ENCODE results near the gene RSRC1. TPM values are rescaled to one million over a fixed set of nuclear protein-coding genes. Genes with fewer than 3 reads are reported as not detected.

The RSRC1 gene
- total and polyA plus RNA-seq, 10 donors: 7.2 to 56.5 (median 33.1) TPM

DNA sequence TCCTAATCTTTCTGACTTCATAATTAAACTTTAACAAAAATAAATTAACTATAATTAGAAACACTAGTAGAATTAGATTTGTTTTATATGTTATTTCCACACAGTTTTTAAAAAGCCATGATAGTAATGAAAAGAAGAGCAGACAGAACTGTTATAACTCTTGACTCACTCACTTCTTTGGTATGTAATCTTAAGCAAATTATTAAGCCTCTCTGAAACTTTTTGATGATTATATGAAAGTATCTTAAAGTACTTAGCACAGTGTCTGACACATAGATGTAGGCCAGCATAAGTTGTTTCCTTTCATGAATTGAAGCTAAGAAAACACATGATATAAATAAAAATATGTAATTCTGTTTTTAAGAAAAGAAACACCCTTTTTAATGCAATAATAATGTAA, 337.5 kb downstream of the RSRC1 start:
- intact Hi-C loops (cut with DNase I; ENCODE audit: low total_unique reads): no loop called here
- H3K4me1 ChIP-seq: no peaks in the 10 kb centered on the region
- H3K27ac ChIP-seq: no peak overlapping the region
- no peak for TF ChIP-seq POLR2A (IDR thresholded peaks at IDR 0.05)
- TF ChIP-seq POLR2AphosphoS5 (IDR thresholded peaks at IDR 0.05): no peak
- TF ChIP-seq, protein P1, sequence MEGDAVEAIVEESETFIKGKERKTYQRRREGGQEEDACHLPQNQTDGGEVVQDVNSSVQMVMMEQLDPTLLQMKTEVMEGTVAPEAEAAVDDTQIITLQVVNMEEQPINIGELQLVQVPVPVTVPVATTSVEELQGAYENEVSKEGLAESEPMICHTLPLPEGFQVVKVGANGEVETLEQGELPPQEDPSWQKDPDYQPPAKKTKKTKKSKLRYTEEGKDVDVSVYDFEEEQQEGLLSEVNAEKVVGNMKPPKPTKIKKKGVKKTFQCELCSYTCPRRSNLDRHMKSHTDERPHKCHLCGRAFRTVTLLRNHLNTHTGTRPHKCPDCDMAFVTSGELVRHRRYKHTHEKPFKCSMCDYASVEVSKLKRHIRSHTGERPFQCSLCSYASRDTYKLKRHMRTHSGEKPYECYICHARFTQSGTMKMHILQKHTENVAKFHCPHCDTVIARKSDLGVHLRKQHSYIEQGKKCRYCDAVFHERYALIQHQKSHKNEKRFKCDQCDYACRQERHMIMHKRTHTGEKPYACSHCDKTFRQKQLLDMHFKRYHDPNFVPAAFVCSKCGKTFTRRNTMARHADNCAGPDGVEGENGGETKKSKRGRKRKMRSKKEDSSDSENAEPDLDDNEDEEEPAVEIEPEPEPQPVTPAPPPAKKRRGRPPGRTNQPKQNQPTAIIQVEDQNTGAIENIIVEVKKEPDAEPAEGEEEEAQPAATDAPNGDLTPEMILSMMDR (IDR thresholded peaks at IDR 0.05 in 8 of 11, conservative IDR thresholded peaks at IDR 0.05 in 3 of 11): no peak
- no peaks in the 10 kb centered on the region for H3K27me3 ChIP-seq (replicated peaks in 1 of 7)
- H3K36me3 ChIP-seq: no peaks in the 10 kb centered on the region
- no peak overlapping the region for H3K4me3 ChIP-seq
- peaks cover 0 to 5% (median 0%) of the 10 kb centered on the region in 8 donors for H3K9me3 ChIP-seq
- no peak for DNase-seq

DNA sequence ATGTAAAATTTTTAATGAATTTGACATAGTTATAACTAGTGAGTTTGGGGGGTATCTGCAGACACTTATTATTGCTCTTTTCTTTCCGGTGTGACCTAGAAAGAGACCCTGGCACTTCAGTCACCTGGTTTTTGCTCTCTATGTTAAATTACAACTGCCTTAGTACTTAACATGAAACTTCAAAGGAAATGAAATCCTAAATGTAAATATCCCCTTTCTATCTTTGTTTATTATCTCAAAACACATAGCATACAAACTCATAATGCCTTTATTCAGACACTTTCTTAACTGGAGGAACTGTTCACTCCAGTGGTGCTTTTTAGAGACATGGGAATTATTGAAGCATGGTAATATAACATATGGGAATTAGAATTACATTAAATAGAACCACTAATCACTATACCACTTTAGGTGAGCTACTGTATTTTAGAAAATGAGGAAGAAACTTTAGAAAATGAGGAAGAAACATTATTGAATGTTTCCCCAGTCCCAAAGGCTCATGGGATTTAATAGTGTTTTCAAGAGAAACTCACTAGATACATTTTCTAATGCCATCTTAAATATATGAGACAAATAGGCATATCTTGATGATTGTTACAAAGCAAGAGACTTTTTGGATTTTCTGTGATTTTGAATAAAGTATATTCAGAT, 341.6 kb downstream of the RSRC1 start:
- no peak for DNase-seq
- H3K27ac ChIP-seq: no peak overlapping the region
- no peaks in the 10 kb centered on the region for H3K9me3 ChIP-seq
- no peaks in the 10 kb centered on the region for H3K27me3 ChIP-seq (replicated peaks in 1 of 7)
- TF ChIP-seq, protein P1 (IDR thresholded peaks at IDR 0.05 in 8 of 11, conservative IDR thresholded peaks at IDR 0.05 in 3 of 11): no peak
- TF ChIP-seq POLR2A (IDR thresholded peaks at IDR 0.05) (no peak), POLR2AphosphoS5 (IDR thresholded peaks at IDR 0.05) (no peak)
- WGBS, 5 donors: 88 to 97% (median 93%) methylated on average over 1 of the region's 1 CpG
- H3K4me1 ChIP-seq: no peaks in the 10 kb centered on the region
- no peak overlapping the region for H3K4me3 ChIP-seq
- intact Hi-C loops (cut with DNase I; ENCODE audit: low total_unique reads): no loop called here
- no peaks in the 10 kb centered on the region for H3K36me3 ChIP-seq

DNA sequence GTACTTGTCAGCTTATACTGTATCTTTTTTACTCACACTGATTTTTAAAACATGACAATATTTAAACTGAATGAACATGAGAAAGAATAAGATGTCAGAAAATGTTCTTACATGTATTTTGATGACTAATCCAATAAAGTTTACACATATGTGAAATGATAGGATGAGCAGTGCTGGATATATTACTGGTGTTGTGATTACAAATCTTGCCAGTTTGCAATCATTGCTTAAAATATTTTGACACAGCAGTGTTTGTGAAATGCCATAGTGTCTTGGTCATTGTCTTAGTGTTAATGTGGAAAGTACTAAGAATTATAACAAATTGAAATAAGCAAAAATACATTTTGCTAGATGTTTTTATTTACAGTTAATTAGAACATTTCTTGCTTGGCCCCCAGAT, 342.4 kb downstream of the RSRC1 start:
- Histone ChIP-seq H3K36me3 (no peaks in the 10 kb centered on the region), H3K27ac (no peak overlapping the region), H3K4me1 (no peaks in the 10 kb centered on the region), H3K9me3 (no peaks in the 10 kb centered on the region), H3K27me3 (replicated peaks in 1 of 7) (no peaks in the 10 kb centered on the region), H3K4me3 (no peak overlapping the region)
- TF ChIP-seq POLR2AphosphoS5 (IDR thresholded peaks at IDR 0.05) (no peak), POLR2A (IDR thresholded peaks at IDR 0.05) (no peak)
- TF ChIP-seq, protein P1 (IDR thresholded peaks at IDR 0.05 in 8 of 11, conservative IDR thresholded peaks at IDR 0.05 in 3 of 11): no peak
- intact Hi-C loops (cut with DNase I; ENCODE audit: low total_unique reads): no loop called here
- no peak for DNase-seq

DNA sequence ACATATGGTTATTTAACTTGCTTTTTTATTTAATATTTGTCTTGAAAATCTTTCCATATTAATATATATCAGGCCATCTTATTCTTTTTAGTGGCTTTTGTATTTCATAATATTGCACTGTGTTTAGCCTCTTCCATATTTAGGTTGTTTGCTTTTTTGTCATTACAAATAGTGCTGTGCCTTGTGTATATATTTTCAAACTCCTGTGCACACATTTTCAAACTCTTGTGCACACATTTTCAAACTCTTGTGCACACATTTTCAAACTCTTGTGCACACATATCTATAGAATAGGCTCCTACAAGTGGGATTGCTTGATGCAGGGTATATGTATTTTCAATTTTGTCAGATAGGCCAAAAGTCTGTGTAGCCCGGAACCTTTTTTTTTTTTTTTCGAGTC, 343.1 kb downstream of the RSRC1 start:
- 93 to 98% (median 97%) methylated on average over 2 of the region's 2 CpGs for WGBS, 5 donors
- Histone ChIP-seq H3K27me3 (replicated peaks in 1 of 7) (no peaks in the 10 kb centered on the region), H3K36me3 (no peaks in the 10 kb centered on the region), H3K4me1 (no peaks in the 10 kb centered on the region), H3K9me3 (no peaks in the 10 kb centered on the region), H3K4me3 (no peak overlapping the region), H3K27ac (no peak overlapping the region)
- TF ChIP-seq, protein P1 (IDR thresholded peaks at IDR 0.05 in 8 of 11, conservative IDR thresholded peaks at IDR 0.05 in 3 of 11): no peak
- TF ChIP-seq POLR2A (IDR thresholded peaks at IDR 0.05): no peak
- no peak for TF ChIP-seq POLR2AphosphoS5 (IDR thresholded peaks at IDR 0.05)
- no peak for DNase-seq
- intact Hi-C loops (cut with DNase I; ENCODE audit: low total_unique reads): no loop called here

Measured in spleen (tissue), 11 donors.